Measurements from ENCODE around the gene UNC80.

GRCh38 chr2:209907746-209908145 is 136.1 kb downstream of the UNC80 start:
- TF ChIP-seq CTCF (IDR thresholded peaks at IDR 0.05; ENCODE audit: low read length), result no peak
- TF ChIP-seq EZH2phosphoT487 (IDR thresholded peaks at IDR 0.05; ENCODE audit: low read length), result no peak

Measured in MM.1S (cell line).